NCI-H345 treated with DMSO at 0.1 percent for 48 hours (cell line): ENCODE measurements around the gene ASPN.

Experiments used
- DNase-seq: peaks from one replicate; lab custom pipeline; 2025; ENCODE audit not compliant: unreplicated experiment; lab: John Stamatoyannopoulos, UW

Gene ASPN

DNA sequence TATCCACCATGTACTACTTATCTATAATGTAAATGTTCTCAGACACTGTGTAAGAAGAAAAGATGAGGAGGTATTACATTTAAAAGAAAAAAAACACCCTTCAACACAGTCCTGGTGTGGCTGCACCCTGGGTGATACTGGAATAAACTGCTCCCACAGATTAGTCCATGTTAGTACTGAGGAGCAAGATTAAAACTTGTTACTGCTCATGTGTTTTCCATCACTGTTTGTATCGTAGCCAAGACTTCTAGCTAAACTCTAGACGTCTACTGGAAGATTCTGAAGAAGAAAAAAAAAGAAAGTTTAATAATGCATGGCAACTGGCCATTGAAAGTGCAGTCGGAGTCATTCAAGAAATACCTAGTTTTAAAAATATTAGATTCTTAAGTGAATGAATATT lies at the start of gene ASPN:
Gene ASPN, minus strand, starts transcription at position 178 of the 400 bp plus-strand sequence.
- no peak for DNase-seq

DNA sequence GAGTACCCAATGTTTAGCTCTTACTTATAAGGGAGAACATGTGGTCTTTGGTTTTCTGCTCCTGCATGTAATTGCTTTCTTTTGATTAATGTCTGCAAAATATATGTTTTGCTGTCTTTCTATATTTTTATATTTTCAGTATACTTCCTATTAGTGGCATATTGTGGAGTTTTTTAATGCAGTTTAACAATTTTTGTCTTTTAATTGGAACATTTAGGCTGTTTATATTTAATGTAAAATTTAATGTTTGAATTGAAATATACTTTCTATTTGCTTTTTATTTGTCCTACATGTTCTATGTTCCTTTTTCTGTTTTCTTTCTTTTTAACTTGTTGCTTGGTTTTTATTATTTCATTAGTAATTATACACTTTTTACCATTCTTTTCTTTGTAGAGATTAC lies 48.6 kb upstream of the ASPN start:
- DNase-seq = no peak

DNA sequence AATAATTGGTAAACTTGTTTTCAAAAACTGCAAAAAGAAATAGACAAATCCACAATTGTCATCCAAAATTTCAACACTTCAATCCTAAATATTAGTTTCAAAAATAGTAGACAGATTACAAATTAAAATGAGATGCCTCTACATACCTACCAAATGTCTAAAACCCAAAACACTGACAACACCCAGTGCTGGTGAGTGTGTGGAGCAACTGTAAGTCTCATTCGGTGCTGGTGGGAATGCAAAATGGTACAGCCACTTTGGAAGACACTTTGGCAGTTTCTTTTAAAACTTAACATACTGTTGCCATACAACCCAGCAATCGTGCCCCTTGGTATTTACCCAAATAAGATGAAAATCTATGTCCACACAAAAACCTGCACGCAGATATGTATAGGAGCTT lies 46.8 kb upstream of the ASPN start:
- DNase-seq = no peak

DNA sequence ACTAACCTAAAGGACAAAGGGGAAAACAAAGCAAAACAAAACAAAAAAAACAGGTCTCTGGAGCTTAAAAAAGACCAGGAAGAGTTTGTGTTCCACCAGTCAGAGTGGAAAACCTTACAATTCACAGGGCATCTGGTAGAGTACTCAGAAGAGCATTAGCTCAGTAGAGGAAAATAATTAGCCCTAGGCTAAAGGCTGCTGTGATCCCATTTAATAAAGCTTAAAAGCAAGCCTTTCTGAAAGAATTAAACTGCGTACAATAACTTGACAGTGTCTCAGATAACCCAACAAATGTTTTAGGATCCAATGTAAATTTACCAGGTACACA lies 46.2 kb upstream of the ASPN start:
- no peak for DNase-seq

DNA sequence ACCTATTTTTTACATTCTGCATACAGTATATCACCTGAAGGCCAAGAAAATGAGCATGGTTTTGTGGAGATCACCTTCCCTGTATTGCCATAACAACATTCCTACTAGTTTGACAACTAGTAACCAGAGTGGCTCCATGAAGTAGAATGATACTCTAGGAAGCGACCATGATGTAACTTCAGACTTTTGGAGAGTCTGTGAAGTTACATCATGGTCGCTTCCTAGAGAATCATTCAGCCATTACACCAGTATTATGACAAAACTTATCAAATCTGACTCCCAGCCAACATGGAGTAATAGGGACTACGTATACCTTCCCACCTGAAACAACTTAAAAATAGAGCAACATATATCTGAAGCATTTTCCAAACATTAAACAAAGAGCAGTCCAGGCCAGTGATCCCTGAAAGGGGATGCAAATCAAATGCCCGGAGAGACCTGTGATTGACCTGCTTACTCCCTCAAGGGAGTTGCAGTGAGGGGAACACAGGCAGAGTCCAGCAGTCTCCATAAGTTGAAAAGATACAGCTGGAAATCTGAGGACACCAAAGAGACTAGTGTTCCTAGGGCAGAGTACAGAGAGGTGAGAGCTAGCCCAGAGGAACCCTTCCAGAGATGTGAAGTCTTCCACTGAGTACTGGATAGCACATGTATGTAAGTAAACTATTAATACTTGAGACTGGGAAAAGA lies 45.7 kb upstream of the ASPN start:
- no peak for DNase-seq

DNA sequence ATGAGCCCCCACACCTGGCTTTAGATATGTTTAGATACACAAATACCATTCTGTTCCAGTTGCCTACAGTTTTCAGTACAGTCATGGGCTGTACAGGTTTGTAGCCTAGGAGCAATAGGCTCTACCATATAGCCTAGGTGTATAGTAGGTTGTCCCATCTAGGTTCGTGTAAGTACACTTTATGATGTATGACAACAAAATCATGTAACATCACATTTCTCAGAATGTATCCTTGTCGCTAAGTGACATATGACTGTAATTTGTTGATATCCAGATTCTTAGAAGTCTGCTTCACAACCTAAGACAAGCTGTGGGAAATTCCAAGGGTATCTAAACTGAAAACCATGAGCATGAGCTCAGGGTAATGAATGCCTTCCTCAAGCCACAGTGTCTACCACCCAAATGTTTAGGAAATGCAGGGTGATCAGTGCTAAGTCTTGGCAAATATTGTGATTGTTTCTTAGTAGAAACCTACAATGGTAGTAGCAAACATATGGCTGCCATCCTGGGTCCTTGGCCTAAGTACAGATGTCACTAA lies 45.1 kb upstream of the ASPN start:
- DNase-seq = no peak

DNA sequence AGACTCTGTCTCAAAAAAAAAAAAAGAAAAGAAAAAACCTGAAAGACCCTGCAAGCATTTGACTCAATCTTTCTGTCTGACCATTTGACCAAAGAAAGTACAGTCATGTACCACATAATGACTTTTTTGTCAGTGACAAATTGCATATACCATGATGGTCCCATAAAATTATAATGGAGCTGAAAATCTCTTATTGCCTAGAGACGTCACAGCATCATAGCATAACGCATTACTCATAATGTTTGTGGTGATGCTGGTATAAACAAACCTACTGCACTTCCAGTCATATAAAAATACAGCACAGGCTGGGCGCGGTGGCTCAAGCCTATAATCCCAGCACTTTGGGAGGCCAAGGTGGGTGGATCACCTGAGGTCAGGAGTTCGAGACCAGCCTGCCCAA lies 43.0 kb upstream of the ASPN start:
- no peak for DNase-seq

DNA sequence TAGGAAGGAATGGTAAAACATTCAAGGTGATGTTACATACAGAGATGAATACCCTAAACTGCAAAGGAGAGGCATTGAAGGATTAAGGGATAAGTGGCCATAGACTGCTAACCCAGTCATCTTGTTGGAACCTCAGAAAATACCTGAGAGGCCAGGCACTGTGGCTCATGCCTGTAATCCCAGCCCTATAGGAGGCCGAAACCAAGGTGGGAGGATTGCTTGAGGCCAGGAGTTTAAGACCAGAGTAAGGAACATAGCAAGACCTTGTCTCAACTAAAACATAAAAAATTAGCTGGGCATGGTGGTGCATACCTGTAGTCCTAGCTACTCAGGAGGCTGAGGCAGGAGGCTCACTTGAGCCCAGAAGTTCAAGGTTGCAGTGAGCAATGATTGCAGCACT lies 42.6 kb upstream of the ASPN start:
- no peak for DNase-seq

DNA sequence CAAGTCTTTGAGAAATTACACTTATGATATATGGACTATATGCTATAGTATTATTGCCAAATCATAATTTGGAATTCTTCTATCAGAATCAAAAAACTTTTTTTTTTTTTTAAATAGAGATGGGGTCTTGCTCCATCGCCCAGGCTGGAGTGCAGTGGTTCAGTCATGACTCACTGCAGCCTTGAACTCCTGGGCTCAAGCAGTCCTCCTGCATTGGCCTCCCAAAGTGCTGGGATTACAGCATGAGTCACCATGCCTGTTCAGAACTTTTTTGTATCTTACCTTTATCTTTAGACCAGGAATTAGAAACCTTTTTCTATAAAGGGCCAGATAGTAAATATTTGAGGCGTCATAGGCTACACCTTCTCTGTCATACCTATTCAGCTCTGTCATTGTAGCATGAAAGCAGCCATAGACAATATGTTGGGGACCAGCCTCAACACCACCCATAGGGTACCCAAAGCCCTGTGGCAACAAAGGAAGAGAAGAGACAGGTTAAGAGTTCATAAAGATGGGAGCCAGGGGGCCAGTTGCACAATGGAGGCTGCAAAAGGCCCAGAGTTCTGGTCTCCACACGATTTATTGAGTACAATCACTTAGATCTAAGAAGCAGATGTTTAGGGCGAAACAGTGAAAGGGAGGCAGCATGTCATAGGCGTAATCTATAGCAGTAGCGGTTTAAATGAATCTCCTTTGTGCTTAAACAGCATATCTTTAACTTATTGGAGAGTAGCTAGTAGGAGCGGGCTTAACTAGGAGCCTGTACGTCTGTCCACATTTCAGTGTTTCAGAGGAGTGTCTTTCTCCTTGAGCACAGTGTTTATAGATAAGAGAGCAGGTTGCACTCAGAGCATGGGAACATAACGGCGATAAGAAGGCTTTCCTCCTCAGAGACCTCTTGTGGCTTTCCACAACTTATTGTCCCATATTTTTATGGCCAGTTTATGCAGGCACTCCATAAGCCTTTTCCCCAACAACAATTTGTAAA lies 41.0 kb upstream of the ASPN start:
- no peak for DNase-seq

DNA sequence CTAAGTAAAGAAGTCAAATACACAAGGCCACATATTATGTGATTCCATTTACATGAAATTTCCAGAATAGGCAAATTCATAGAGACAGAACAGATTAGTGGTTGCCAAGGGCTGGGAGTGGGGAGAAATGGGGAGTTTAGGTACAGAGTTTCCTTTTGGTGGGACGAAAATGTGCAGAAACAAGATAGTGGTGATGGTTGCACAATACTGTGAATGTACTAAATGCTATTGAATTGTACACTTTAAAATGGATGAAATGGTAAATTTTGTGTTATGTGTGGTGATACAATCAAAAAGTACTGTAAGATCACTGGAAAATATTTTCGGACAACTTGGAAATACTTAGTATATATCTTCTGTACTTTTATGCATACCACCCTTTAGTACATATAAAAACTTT lies 38.5 kb upstream of the ASPN start:
- DNase-seq = no peak

DNA sequence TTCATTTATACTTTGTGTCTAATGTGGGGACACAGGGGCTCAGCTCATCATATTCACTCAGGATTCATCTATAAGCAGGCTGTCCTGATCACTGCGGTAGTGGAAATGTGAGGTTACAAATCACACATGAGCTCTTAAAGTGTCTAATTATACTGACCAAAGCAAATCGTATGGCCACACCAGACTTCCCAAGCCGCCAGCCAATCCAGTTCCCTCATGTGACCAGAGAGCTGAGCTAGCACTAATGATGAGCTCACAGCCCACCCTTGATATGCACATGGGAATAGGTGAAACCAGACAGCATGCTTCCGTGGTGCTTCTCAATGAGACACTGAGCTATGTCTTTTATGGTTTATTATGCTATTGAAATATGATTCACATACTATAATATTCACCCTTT lies 35.9 kb upstream of the ASPN start:
- no peak for DNase-seq

DNA sequence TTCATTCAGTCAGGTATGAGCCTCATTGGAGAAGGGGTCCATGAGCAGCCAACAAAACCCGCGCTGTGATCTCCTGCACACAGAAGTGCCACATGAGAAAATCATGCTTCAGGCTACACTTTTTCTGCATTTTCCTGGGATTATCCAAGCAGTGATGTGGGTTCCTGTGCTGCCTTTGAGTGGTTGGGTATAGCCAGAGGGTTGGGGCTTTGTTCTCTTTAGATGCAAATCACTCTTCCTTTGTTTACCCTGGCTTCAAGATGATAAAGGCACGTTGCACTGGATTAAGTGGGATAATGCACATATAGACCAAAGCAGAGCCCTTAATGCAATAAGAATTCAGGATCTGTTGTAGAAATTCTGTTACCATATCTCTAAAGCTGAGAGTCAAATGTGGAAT lies 34.7 kb upstream of the ASPN start:
- no peak for DNase-seq

DNA sequence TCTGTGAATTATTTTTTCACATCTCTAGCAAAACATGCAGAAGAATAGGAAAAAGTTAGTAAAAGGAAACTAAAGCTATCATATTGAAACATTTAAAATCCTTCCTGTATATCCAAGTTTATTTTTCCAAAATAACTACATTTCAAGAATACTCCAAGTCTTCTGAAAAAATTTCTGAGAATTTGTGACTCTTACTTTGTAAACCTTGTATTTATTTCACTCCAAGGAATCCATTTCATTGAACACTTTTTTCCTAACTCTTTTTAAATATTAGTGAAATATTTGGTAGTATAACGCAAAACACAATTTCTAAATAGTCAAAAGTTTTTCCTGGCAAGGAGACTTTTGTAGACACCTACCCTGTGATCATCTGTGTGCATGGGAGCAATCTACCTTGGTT lies 34.2 kb upstream of the ASPN start:
- DNase-seq = no peak

DNA sequence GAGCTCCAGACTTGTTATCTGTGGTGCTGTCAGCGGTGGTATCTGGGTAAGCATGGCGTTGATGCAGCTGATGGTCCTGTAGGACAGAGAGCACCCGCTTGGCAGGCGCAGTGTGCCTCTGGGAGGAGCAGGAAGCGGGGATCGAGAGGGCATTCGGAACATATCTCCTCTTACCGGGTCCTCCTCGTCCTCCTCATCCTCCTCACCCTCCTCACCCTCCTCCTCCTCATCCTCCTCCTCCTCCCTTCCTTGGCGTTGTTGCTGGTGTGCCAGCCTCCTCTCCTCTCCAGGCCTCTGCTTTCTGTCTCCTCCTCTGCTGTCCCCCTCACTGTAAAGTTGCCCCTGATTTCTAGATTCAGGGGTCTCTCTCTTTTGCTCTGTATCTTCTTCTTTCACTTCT lies 32.3 kb upstream of the ASPN start:
- DNase-seq = no peak

DNA sequence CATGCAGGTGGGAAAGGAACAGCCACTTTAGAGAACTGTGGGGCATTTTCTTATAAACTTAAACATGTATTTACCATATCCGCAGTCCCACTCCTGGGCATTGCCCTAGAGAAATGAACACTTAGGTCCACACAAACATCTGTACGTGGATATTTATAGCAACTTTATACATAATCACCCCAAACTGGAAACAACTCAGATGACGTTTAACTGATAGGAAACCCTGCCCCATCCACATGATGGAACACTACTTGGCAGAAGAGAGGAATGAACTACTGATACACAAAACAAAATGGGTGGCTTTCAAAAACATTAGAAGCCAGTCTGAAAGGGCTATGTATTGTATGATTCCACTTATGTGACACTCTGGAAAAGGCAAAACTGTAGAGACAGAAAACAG lies 31.0 kb upstream of the ASPN start:
- no peak for DNase-seq

DNA sequence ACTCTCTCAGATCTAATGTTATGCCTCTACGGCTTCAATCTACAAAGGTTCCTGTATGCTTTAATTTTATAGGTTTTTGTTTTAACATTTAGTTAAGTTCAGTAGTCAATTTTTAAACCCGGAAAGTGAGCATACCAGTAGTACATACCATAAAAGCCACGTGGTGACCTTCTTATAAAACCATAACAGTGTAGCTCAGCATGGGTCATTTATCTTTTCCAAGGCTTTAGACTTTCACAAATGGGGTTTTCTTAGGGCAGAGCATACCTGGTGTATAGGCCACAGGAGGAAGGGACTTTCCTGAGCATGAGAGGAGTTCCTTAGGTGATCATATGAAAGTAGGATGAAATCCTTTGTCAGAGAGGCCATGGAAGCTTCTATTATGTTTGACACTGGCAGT lies 30.3 kb upstream of the ASPN start:
- no peak for DNase-seq

DNA sequence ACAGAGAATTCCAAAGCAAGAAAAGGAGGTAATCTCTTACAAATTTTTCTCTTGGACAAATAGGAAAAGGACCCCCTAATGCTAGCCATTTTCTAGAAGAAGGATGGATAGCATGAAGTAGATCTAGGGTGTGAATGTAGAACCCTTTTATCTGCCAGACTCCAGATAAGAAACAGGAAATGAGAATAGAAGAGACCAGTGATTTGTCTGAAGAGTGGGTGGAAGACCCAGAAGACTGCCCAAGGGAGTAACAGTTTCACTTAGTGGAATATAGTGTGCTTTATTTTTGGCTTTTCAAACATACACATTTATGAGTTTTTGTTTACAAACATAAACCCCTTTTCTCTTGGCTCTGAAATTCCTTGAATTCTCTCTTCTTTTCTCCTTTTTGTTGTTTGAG lies 28.4 kb upstream of the ASPN start:
- DNase-seq = no peak

DNA sequence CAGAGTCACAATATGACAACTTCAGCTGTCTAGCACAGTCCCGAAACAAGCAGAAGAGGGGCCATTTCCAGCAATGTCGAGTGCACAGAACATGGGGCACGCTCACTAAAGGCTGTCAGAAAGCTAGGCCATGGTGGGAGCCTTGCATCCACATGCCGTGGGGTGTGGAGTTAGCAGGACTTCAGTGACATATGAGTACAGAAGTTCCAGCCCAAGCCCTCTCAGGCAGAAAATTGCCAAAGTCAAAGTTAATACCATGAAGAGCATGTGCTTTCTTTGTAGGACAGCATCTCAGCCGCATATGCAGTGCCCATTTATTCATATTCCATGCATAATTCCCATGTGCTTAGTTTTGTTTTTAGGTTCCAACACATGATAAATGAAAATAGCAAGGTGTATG lies 26.7 kb upstream of the ASPN start:
- DNase-seq = no peak

DNA sequence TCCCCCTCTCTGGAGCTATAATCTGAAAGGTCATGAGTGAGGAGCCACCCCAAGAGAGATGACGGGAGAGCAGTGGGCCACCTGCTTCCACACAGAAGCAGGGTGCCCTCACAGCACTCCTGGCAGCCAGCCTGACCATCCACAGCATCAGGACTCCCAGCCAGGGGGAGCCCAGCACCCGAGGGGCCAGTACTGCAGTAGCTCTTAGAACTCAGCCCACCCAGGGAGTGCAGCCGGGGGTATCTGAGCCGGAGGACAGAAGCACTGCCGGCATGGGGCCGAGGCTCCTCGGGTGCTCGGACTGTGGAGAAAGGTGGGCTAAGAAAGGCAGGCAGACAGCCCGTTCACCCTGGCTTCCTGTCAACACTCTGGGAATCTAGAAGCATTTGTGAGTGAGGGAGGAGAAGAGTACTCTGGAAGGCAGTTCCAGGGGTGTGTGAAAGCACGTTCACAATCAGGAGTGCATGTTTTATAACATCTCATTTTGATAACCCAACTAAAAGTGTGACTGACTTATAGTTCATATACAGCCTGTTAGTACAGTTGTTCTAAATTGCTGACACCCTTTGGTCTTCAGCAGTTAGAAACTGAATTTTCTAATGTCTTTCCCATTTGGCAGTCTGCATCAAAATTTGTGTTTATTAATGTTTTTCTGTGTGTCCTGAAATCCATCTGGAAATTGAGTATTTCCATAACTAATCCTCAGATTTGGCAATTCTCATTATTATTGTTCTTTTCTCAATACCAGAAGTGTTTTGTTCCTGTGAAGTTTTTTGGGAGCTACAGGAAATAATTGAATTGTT lies 25.9 kb upstream of the ASPN start:
- DNase-seq = no peak

DNA sequence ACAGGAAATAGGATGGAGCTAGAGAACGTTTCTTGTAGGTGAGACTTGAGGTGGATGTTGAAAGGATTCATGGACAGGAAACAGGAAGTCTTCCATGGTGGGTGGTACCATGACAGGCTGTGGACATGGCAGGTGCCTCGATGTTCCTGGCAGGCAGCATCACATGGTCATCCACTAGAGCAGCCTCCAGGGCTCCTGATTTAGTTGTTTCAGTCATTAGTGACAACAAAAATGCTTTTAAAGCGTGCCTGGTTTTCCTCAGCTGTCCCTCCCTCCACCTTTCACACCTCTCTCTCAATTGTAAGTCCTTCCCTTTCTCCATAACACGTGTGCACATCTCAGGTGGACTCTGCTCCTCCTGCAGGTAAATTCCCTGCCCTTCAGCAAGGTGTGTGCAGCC lies 25.2 kb upstream of the ASPN start:
- no peak for DNase-seq

DNA sequence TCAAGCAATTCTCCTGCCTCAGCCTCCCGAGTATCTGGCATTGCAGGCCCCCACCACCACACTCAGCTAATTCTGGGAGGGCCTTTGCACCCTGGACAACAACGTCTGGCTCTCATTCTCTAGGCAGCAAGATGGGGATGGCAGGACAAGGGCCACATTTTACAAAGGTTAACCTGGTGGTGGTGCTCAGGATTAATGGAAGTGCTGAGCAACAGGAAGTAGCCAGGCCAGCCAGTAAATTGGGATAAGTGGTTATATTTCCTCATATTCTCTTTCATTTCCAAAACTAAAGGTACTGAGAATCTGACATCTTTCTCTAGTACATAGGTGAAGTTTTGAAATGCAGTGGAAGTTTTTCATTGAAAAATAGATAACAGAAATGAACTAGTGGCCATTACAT lies 24.7 kb upstream of the ASPN start:
- no peak for DNase-seq
